Testis (tissue), 3 donors: ENCODE data around the gene CCNL2. TPM values are rescaled to one million over a fixed set of nuclear protein-coding genes. Genes with fewer than 3 reads are reported as not detected.
"Not testable (repeated sequence)": the region's sequence is repeated elsewhere in the genome, so short reads cannot be mapped to it uniquely, and the experiment has no call there.

Experiments used
- DNase-seq: peaks from one replicate; pipeline ENCODE4 v3.0.0-alpha.2; 2019
- H3K27ac ChIP-seq, 2 donors: fragments of 200-600 bp; sonication (generic); one replicate each; pipeline ENCODE4 v1.5.1; 2019
- H3K27me3 ChIP-seq: fragments of 200-600 bp; sonication (generic); one replicate; pipeline ENCODE4 v1.5.1; 2019
- H3K36me3 ChIP-seq: fragments of 200-600 bp; sonication (generic); one replicate; pipeline ENCODE4 v1.5.1; 2017; ENCODE audit warnings: low read depth; ENCODE audit errors: missing control alignments
- H3K4me1 ChIP-seq: fragments of 200-600 bp; sonication (generic); one replicate; pipeline ENCODE4 v1.5.1; 2019
- H3K4me3 ChIP-seq, 2 donors: fragments of 200-600 bp; sonication (generic); one replicate each; pipeline ENCODE4 v1.5.1; 2017 to 2019
- H3K9me3 ChIP-seq: fragments of 200-600 bp; sonication (generic); one replicate; pipeline ENCODE4 v1.5.1; 2017
- CTCF ChIP-seq, 3 experiments: fragments of 450-650 bp in 2 of 3; fragments of 200-600 bp in 1 of 3; sonication (generic) in 1 of 3; IDR thresholded peaks; one replicate each; pipeline ENCODE4 v1.5.1; 2016 to 2019; ENCODE audit warnings: antibody characterized with exemption in 3 of 3, mild to moderate bottlenecking in 2 of 3, moderate library complexity in 1 of 3
- POLR2A ChIP-seq: fragments of 450-650 bp; IDR thresholded peaks from one replicate; pipeline ENCODE4 v1.6.1; 2017; ENCODE audit warnings: antibody characterized with exemption, mild to moderate bottlenecking, moderate library complexity
- WGBS, 2 donors: methylation state at CpG; one replicate each; pipeline ENCODE4 v1.1.5; 2018; 5-methylcytosine and 5-hydroxymethylcytosine counted together
- intact Hi-C: fragments of 100-400 bp; cut with DNase I; formaldehyde crosslinking; loops from one replicate; pipeline ENCODE4 v1.15.1; 2023; ENCODE audit warnings: low total_unique reads
- polyA plus RNA-seq: library from polyadenylated mRNA; stranded (reverse); fragments of 350-450 nt; fragmentation: Illumina TruSeq; extraction: RNeasy Lipid Tissue Mini Kit (QIAGEN cat#74804); gene quantifications from one replicate; pipeline ENCODE4 v1.2.3, GENCODE V29; 2014; ENCODE audit warnings: low read depth, low replicate concordance; ENCODE audit not compliant: insufficient read depth
- total RNA-seq, 2 donors: library from RNA; depleted of rRNA; stranded (reverse); fragments of >200 nt; gene quantifications; one replicate each; pipeline ENCODE4 v1.2.3, GENCODE V29; 2016

Gene CCNL2
- total and polyA plus RNA-seq, 3 donors from 2014 or later = 90.9 to 209 (median 204) TPM

GRCh38 chr1:1387098-1388077, 11.7 kb downstream of the CCNL2 start:
- H3K4me3 ChIP-seq = no peak overlapping the region
- 95% methylated on average over 36 to 47 of the region's 50 CpGs for WGBS, 2 donors
- intact Hi-C loops = no loop called here
- H3K36me3 ChIP-seq = no peaks in the 10 kb centered on the region
- H3K27ac ChIP-seq = no peak overlapping the region
- H3K9me3 ChIP-seq = no peaks in the 10 kb centered on the region
- no peaks in the 10 kb centered on the region for H3K27me3 ChIP-seq
- TF ChIP-seq POLR2A (no peak), CTCF (IDR thresholded peaks at IDR 0.05) (no peak)
- DNase-seq = no peak
- H3K4me1 ChIP-seq = no peaks in the 10 kb centered on the region

- Histone ChIP-seq H3K9me3 (no peaks in the 10 kb centered on the region), H3K4me1 (no peaks in the 10 kb centered on the region)
- 82 to 97% methylated on average over 8 of the region's 8 CpGs for WGBS, 2 donors
Observed at GRCh38 chr1:1385931-1386330, 13.2 kb downstream of the CCNL2 start.

GRCh38 chr1:1385339-1385738, 13.8 kb downstream of the CCNL2 start:
- H3K27me3 ChIP-seq, H3K4me3 ChIP-seq, H3K9me3 ChIP-seq, DNase-seq, intact Hi-C loops, H3K36me3 ChIP-seq, H3K27ac ChIP-seq, H3K4me1 ChIP-seq: not testable (repeated sequence)
- WGBS, 2 donors = 92 to 95% methylated on average over 29 of the region's 29 CpGs

More at GRCh38 chr1:1385931-1386330, 13.2 kb downstream of the CCNL2 start:
- TF ChIP-seq CTCF (IDR thresholded peaks at IDR 0.05) = no peak
- TF ChIP-seq POLR2A = no peak
- DNase-seq = no peak
- H3K36me3 ChIP-seq = no peaks in the 10 kb centered on the region
- no peak overlapping the region for H3K27ac ChIP-seq
- no peaks in the 10 kb centered on the region for H3K27me3 ChIP-seq
- intact Hi-C loops = no loop called here
- H3K4me3 ChIP-seq = no peak overlapping the region

- DNase-seq = no peak
- H3K9me3 ChIP-seq = no peaks in the 10 kb centered on the region
- no peaks in the 10 kb centered on the region for H3K4me1 ChIP-seq
- H3K4me3 ChIP-seq = no peak overlapping the region
- intact Hi-C loops = no loop called here
- TF ChIP-seq POLR2A (no peak), CTCF (IDR thresholded peaks at IDR 0.05) (no peak)
- no peak overlapping the region for H3K27ac ChIP-seq
- WGBS, 2 donors = 81 to 82% methylated on average over 6 to 8 of the region's 8 CpGs
- H3K36me3 ChIP-seq = no peaks in the 10 kb centered on the region
- H3K27me3 ChIP-seq = no peaks in the 10 kb centered on the region
Observed at GRCh38 chr1:1381294-1381693, 17.8 kb downstream of the CCNL2 start.

- Histone ChIP-seq H3K4me1 (peaks cover 4% of the 10 kb centered on the region), H3K4me3 (no peak overlapping the region), H3K27ac (no peak overlapping the region), H3K27me3 (no peaks in the 10 kb centered on the region), H3K9me3 (no peaks in the 10 kb centered on the region), H3K36me3 (no peaks in the 10 kb centered on the region)
- intact Hi-C loops = no loop called here
- whole genome bisulfite sequencing, 2 donors = 92 to 98% methylated on average over 11 to 16 of the region's 16 CpGs
- TF ChIP-seq CTCF (IDR thresholded peaks at IDR 0.05) = no peak
- TF ChIP-seq POLR2A = no peak
- no peak for DNase-seq
Observed at GRCh38 chr1:1380860-1381259, 18.3 kb downstream of the CCNL2 start.
